GM18907 (cell line): ENCODE measurements around the gene SH3RF3.
"Not testable (repeated sequence)": the region's sequence is repeated elsewhere in the genome, so short reads cannot be mapped to it uniquely, and the experiment has no call there.

Source experiments
- ATAC-seq: cut with Tn5 transposase; IDR thresholded peaks from one replicate; pipeline ENCODE4 v1.9.1; 2021; ENCODE audit warnings: mild to moderate bottlenecking, moderate library complexity; ENCODE audit not compliant: unreplicated experiment

SH3RF3 gene

DNA sequence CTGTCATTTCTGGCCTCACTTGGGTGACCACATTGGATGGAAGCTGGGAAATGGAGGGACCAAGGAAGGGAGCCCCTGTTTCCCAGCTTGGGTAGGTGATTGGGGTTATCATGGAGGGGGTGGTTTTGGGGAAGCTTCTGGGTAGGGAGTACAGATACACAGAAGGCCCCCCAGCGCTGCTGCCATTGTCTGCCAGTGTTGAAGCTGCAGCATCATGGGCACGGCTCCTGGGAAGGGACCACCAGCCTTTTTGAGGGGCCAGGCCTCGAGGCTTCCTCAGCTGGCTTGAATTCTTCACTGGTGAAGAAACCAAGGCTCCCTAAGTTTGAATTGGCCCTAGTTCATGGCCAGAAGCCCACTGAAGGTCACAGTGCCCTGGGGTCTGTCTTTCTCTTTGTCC lies 25.2 kb downstream of the SH3RF3 start:
- no peak for ATAC-seq

GRCh38 chr2:109155553-109156451 lies 26.8 kb downstream of the SH3RF3 start:
- no peak for ATAC-seq

GRCh38 chr2:109157563-109158105 lies 28.6 kb downstream of the SH3RF3 start:
- no peak for ATAC-seq

- no peak for ATAC-seq
Observed at GRCh38 chr2:109158237-109158636, 29.2 kb downstream of the SH3RF3 start.

DNA sequence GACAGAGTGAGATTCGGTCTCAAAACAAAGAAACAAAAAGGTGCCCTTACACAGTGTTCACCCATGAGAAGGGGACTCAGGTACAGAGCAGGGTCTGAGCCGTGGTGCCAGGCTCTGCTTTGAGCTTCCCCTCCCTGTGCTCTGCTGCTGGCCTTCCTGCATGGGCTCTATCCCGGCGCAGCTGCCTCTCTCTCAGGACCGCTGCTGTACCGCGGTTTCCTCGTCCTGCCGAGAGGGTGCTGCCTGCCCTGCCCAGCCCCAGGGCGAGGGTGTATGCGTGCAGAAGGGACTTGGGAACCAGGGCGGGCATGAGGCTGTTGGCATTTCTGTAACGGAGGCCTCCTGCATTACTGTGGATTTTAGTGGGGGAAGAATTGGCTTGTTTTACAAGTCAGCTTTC lies 30.1 kb downstream of the SH3RF3 start:
- ATAC-seq = no peak

DNA sequence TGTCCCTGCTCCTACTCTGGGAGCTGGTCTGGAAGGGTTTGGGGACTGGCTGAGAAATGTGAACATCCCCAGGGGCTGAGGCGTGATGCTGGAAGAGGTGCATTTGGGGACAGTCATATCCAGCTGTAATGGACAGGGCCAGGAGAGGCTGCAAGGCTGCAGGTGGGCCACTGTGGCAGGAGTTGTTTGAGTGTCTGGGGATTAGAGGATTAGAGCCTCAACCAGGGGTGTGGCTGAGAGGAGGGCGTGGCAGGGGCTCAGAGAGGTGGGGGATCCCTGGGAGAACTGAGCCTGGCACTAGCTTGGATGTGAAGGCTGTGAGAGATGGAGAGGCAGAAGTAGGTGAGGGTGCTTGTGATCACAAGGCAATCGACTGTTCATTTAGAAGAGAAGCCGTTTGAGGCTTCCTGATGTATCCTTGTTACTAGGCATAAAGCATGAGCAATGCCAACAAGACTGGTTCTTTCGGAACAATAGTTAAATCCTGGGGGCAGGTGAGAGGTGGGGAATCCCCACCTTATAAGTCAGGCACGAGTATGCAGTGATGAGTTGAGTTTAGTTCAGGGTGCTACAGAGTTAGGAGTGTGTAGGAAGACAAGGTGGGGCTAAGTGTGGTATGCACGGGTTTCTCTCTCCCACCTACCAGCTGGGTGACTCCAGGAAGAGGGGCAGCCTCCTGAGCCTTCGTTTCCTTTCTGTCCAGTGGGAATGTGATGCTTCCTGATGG lies 31.9 kb downstream of the SH3RF3 start:
- no peak for ATAC-seq

GRCh38 chr2:109162367-109162766 lies 33.4 kb downstream of the SH3RF3 start:
- not testable (repeated sequence) for ATAC-seq

DNA sequence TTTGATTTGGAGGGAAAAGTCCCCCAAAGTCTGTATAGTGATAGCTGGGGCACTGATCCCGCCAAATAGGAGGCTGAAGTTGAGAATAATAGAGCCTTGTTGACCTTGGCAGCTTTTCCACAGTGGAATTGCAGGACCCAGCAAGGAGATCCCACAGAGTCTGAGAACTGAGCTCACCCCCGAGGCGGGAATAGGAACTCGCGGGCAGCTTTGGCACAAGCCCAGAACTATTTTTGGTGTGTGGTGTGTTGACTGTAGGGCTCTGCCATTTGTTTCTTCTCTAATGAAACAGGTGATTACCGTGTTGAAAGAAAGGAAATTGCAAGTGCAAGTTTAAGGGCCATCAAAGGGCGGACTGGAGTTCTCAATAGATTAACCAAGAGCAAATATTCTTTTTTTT lies 34.0 kb downstream of the SH3RF3 start:
- ATAC-seq = no peak

DNA sequence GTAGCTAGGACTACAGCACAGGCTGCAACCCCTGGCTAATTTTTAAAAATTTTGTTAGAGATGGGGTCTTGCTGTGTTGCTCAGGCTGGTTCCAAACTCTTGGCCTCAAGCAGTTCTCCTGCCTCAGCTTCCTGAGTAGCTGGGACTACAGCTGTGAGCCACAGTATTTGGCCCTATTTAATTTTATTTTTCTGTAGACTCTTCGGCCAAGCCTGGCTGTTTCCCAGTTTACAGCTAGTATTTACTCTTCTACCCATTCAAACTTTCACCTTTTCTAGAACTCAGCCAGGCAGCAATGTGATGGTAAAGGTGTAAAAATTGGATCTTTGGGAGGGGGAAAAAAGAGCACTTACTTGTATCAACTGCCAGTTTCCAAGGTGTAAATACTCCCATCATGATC lies 35.3 kb downstream of the SH3RF3 start:
- ATAC-seq = no peak

DNA sequence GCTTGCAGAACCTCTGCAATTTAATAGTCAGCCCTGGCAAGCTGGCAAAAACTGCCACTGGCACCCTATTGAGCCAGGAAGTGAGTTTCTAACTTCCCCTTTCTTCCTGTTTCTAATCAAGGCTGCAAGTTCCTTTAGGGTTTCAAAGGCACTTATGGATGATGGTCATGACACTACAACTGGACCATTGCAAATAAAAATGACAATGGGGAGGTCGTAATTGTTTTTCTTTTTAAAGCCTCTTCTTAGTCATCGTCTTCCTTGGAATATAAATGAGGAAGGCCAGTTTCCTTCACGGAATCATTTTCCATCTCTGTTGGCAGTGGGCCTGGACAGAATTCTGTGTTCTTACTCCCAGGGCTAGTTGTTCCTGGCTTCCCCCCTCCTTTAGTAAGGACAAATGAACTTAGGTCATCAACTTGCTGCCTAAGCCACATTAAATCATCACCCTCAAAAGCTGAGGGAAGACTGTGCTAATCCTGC lies 35.8 kb downstream of the SH3RF3 start:
- ATAC-seq = no peak

DNA sequence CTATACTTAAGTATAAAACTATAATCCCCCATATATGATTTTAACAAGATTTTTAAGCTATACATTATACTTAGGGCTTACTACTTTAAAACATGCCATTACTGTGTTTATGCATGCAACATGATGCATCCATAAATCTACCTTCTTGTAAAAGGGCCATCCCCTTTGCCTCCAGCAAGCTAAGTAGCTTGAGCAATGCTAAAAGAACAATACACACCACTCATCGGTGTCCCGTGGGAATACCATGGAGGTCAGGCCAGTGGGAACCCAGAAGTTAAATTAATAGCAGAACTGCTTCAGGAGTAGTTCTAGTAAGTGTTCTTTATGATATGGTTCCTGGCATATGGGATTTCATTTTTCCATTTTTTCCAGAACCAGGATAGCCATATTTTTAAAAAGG lies 37.8 kb downstream of the SH3RF3 start:
- no peak for ATAC-seq

GRCh38 chr2:109168086-109168485 lies 39.1 kb downstream of the SH3RF3 start:
- no peak for ATAC-seq

GRCh38 chr2:109168716-109169115 lies 39.7 kb downstream of the SH3RF3 start:
- no peak for ATAC-seq

- ATAC-seq = no peak
Observed at GRCh38 chr2:109170645-109171044, 41.6 kb downstream of the SH3RF3 start.

GRCh38 chr2:109171444-109172334 lies 42.7 kb downstream of the SH3RF3 start:
- no peak for ATAC-seq

DNA sequence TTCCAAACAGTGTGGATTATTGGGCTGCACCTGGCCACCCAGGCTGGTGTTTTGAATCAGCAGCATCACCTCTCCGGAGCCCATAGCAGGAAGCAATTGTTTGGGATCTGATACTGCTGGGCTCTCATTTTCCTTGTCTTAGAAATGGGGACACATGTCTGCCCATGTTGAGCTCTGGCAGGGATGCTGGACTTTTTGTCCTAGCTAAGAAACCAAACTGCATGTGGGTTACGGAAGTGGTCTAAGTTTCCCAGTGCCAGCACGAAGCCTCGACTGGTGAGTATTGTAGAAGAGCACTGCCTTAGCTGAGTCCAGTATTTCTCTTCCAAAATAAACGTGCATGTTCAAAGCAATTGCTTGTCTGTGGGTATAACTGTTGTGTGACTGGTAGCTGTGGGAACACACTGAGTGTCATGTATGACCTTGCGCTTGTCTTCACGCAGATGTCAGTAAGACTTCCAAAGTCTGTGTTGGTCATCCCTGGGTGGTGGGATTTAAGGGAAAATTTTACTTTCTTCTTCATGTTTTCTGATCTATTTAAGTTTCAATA lies 43.6 kb downstream of the SH3RF3 start:
- ATAC-seq = no peak

GRCh38 chr2:109173311-109174171 lies 44.5 kb downstream of the SH3RF3 start:
- ATAC-seq = no peak

DNA sequence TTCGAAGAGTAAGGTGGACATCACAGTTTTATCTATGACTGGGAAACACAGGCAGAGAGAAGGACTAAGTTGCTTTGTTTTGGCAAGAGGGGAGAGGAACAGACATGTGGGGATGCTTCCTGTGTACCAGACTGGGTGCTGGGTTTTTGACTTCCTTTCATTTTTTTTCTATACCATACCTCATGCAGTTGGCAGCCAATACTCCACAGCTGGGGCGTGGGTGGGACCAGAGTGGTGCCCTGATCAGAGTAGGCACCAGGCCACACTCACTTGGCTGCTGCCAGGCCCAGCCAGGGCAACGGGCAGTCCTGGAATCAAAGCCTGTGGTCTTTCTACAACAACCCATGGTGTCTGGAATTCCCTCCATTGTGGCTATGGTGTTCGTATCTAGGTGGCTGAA lies 45.2 kb downstream of the SH3RF3 start:
- no peak for ATAC-seq

DNA sequence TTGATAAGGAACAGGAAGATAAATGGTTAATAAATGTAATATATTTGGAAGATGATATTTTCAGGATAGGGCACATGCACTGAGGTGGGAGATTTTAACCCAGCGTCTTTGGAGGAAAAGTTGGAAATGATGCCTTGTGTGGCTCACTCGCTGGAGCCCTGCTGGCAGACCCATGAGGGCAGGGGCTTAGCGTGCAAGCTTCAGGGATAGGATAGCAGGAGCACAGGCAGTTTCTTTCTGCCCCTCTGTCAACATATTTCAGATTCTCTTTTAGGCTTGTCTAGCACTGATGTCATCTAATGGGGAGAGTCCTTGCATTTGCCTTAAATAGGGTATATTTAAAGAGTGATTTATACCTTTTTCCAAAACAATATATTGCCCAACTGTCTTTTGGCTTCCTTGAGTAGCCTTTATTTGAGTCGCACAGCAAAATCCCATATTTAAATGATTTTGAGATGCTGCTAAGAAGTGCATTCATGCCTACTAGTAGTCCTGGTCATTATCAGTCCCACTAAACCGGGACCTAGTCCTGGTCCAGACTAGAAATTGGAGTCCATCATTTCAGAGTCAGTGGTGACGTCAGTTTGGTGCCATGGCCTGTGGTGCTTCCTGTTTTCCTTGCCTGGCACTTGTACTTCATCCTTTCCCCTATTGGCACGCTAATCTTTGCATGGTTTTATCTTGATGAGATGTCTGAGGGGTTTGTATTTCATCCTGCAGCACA lies 45.8 kb downstream of the SH3RF3 start:
- ATAC-seq = no peak
